Fibroblast of villous mesenchyme (primary cell): Measurements from ENCODE around the gene TCP10L. TPM values are rescaled to one million over a fixed set of nuclear protein-coding genes. Genes with fewer than 3 reads are reported as not detected.
"Not testable (repeated sequence)": the region's sequence is repeated elsewhere in the genome, so short reads cannot be mapped to it uniquely, and the experiment has no call there.

Source experiments
- DNase-seq: peaks from one replicate; pipeline ENCODE4 v3.0.0-alpha.2; 2010; ENCODE audit warnings: low read depth
- H3K4me3 ChIP-seq: 2 replicates; pipeline ENCODE4 v1.5.1; 2011; ENCODE audit warnings: low read depth, mild to moderate bottlenecking, low read length
- total RNA-seq: library from RNA; depleted of rRNA; stranded (reverse); fragments of >200 nt; gene quantifications from 2 replicates; pipeline ENCODE4 v1.2.3, GENCODE V29; 2012
- TF ChIP-seq, protein P1 (sequence below): IDR thresholded peaks from 2 replicates; pipeline ENCODE4 v1.5.1; 2012; ENCODE audit warnings: low read depth, mild to moderate bottlenecking, low read length; ENCODE audit not compliant: insufficient read depth

Gene TCP10L
- total RNA-seq, 1 donor, result not detected

DNA sequence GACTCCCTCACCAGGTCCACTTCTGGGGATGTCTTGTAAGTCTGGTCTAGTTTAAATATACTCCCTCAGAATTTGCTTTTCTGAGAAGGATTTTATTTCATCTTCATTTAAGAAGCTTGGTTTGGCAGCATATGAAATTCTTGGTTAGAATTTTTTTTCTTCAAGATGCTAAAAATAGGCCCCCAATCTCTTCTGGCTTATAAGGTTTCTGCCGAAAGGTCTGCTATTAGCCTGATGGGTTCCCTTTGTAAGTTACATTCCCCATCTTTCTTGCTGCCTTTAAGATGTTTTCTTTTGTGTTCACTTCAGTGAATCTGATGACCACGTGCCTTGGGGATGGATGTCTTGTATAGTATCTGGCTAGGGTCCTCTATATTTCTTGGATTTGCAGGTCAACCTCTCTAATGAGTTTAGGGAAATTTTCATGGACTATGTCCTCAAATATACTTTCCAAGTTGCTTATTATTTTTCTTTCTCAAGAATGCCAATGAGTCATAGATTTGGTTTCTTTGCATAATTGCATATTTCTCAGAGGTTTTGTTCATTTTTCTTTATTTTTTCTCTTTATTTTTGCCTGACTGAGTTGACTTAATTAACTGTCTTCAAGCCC, 19.4 kb downstream of the TCP10L start:
- TF ChIP-seq, protein P1, sequence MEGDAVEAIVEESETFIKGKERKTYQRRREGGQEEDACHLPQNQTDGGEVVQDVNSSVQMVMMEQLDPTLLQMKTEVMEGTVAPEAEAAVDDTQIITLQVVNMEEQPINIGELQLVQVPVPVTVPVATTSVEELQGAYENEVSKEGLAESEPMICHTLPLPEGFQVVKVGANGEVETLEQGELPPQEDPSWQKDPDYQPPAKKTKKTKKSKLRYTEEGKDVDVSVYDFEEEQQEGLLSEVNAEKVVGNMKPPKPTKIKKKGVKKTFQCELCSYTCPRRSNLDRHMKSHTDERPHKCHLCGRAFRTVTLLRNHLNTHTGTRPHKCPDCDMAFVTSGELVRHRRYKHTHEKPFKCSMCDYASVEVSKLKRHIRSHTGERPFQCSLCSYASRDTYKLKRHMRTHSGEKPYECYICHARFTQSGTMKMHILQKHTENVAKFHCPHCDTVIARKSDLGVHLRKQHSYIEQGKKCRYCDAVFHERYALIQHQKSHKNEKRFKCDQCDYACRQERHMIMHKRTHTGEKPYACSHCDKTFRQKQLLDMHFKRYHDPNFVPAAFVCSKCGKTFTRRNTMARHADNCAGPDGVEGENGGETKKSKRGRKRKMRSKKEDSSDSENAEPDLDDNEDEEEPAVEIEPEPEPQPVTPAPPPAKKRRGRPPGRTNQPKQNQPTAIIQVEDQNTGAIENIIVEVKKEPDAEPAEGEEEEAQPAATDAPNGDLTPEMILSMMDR, result no peak
- peak; percentile 47 for DNase-seq
- H3K4me3 ChIP-seq, result no peak overlapping the region

DNA sequence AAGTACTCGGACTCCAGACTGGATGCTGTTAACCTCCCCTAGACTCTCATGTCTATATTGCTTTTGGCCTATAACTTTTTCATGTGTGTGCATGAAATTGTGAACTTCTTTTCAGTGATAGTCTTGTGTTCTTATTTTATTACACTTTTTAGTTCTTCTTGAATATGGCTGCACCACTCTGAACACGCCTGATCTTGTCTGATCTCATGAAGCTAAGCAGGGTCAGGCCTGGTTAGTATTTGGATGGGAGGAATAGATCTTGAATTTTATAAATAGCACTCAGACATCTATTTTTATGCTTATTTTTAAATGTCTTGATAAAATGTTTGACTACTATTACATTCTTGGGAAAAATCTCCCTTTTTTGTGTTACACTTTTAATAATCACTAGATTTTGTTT, 22.4 kb downstream of the TCP10L start:
- TF ChIP-seq, protein P1, result no peak
- no peak overlapping the region for H3K4me3 ChIP-seq
- no peak for DNase-seq

- no peak overlapping the region for H3K4me3 ChIP-seq
- peak; percentile 92 for DNase-seq
- TF ChIP-seq, protein P1, result peak; percentile 65
Observed at GRCh38 chr21:32562426-32562825, 22.9 kb downstream of the TCP10L start.

DNA sequence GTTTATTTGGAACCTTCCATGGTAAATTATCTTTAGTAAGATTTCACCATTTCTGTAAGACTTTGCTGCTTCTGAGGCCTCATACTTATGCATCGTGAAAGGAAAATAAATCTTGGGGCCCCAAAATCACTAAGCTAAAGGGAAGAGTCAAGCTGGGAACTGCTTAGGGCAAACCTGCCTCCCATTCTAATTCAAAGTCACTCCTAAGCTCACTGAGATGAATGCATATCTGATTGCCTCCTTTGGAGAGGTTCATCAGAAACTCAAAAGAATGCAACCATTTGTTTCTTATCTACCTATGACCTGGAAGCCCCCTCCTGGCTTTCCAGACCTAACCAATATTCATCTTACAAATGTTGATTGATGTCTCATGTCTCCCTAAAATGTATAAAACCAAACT, 23.8 kb downstream of the TCP10L start:
- DNase-seq, H3K4me3 ChIP-seq: not testable (repeated sequence)

DNA sequence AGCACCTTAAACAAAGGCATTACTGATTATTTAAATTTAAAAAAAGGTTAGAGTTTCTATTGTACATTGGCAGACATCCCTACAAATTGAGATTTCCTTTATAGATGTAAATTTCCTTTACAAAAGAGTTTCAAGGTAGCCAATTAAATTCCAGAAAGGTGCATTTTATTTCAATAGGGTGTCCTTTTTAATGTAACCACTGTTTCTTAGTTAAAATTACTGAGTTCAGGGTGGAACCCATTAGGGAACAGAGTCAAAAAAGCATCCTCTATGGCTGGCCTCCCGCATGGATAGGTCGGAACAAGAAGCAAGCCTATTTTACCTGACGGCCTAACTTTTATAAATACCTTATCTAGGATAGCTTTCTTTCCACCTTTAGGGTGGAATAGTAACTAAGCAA, 24.4 kb downstream of the TCP10L start:
- DNase-seq, result no peak
- H3K4me3 ChIP-seq, result no peak overlapping the region
- TF ChIP-seq, protein P1, result no peak

DNA sequence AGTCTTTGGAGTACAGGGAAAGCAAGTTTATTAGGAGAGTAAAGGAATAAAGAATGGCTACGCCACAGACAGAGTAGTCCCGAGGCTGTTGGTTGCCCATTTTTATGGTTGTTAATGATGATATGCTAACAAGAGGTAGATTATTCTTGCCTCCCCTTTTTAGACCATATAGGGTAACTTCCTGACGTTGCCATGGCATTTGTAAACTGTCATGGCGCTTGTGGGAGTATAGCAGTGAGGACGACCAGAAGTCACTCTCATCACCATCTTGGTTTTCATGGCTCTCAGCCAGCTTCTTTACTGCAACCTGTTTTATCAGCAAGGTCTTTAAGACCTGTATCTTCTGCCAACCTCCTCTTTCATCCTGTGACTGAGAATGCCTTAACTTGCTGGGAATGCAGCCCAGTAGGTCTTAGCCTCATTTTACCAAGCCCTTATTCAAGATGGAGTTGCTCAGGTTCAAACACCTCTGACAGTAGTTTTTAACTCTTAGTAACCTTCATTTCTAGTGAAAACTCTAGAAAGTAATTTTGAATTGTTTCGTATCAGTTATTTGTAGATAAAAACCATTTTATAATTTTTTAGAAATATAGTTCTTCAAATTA, 26.2 kb downstream of the TCP10L start:
- DNase-seq, result no peak
- TF ChIP-seq, protein P1, result no peak
- no peak overlapping the region for H3K4me3 ChIP-seq

DNA sequence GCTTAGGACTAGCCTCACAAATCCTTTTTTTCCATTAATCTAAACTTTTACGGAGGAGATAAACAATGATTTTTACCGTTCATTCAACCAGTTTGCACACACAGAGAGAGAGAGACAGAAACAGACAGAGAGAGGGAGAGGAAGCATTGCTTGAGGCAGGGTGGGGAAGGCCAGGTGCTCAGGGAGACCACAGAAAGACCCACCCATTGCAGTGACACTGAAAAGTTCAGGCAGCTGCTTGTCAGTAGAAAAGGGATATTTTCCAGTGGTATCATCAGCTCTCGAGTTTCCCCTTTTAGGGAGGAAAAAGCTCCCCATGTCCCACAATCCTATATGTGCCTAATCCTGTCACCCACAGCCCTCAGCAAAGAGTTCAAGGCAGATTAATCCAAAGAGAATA, 27.2 kb downstream of the TCP10L start:
- H3K4me3 ChIP-seq, result no peak overlapping the region
- TF ChIP-seq, protein P1, result no peak
- DNase-seq, result no peak
